AG04449 (cell line): ENCODE data around the gene OAT.

Experiments used
- CTCF ChIA-PET: fragments of 350-600 bp; formaldehyde crosslinking; extraction: SDS; loops from one replicate; lab custom pipeline; 2021; ENCODE audit warnings: antibody characterized with exemption; lab: Yijun Ruan, JAX
- POLR2A ChIA-PET: fragments of 400-600, 350-600 bp; formaldehyde crosslinking; extraction: SDS; loops from one replicate; lab custom pipeline; 2020; ENCODE audit warnings: antibody characterized with exemption, inconsistent platforms; lab: Yijun Ruan, JAX
- DNase-seq: peaks from one replicate; pipeline ENCODE4 v3.0.0-alpha.2; 2010; ENCODE audit warnings: low read depth, low spot score
- H3K4me3 ChIP-seq: 2 replicates; pipeline ENCODE4 v1.5.1; 2011; ENCODE audit warnings: low read depth, mild to moderate bottlenecking, control low read depth, low read length
- TF ChIP-seq, protein P1 (sequence below): IDR thresholded peaks from one replicate; pipeline ENCODE4 v1.5.1; 2011; ENCODE audit warnings: mild to moderate bottlenecking, moderate library complexity, low read length, control low read depth, inconsistent platforms; ENCODE audit not compliant: insufficient read depth; ENCODE audit errors: missing control alignments

OAT gene

DNA sequence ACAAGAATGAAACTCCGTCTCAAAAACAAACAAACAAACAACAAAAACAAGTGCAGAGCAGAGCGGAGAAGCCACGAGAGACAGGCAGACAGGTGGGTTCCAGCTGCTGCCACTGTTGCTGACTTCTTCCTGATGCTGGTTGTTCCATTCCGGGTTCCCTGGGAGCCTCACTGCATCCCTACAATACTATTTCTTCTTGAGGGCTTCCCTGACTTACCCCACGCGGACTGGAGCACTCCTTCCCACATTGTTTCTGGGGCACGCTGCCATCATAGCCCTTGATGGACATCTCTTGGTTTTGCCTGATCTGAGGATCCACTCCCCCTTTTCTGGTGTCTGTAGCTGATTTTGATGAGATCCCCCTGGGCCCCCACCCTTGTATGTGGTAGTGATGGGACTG lies 36.7 kb upstream of the OAT start:
- TF ChIP-seq, protein P1, sequence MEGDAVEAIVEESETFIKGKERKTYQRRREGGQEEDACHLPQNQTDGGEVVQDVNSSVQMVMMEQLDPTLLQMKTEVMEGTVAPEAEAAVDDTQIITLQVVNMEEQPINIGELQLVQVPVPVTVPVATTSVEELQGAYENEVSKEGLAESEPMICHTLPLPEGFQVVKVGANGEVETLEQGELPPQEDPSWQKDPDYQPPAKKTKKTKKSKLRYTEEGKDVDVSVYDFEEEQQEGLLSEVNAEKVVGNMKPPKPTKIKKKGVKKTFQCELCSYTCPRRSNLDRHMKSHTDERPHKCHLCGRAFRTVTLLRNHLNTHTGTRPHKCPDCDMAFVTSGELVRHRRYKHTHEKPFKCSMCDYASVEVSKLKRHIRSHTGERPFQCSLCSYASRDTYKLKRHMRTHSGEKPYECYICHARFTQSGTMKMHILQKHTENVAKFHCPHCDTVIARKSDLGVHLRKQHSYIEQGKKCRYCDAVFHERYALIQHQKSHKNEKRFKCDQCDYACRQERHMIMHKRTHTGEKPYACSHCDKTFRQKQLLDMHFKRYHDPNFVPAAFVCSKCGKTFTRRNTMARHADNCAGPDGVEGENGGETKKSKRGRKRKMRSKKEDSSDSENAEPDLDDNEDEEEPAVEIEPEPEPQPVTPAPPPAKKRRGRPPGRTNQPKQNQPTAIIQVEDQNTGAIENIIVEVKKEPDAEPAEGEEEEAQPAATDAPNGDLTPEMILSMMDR = no peak

DNA sequence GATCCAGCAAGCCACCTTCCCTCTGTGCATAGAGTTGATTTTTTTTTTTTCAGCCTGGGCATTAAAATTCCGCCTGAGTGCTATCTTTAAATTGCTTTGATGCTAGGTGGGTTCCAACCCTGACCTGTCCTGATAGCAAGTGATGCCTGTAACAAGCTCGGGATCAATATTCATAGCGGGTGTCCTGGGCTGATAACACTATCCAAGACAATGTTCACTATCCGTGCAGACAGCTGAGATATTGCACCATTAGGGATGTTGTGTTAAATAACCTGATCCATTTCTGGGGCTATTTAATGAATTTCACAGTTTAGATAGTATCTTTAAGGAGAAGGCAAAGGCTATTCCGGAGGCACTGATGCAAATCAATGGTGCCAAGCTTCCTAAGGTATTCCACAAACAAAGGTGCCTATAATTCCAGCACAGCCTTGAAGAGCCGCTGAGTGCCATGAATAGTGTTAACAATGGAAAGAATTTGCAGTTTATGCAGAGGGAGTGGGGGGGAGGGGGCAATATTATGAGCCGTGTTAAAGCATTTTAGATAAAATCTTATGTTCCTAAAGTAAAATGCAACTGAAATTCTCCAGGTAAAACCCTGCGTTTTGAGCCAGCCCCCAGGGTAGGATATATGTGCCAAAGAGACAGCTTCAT lies 35.4 kb upstream of the OAT start:
- H3K4me3 ChIP-seq = no peak overlapping the region
- TF ChIP-seq, protein P1 = no peak
- ChIA-PET CTCF (no interaction called here), POLR2A (interaction anchor here (0.5 kb wide), 1 partner anchor 14 kb away, joined by 5 read pairs; no protein-coding TSS in a partner anchor)
- DNase-seq = no peak

More for the DNA sequence above, 36.7 kb upstream of the OAT start:
- ChIA-PET CTCF (interaction anchor here (1.1 kb wide), 1 partner anchor 52 kb away, joined by 3 read pairs; no protein-coding TSS in a partner anchor), POLR2A (no interaction called here)
- DNase-seq = no peak
- H3K4me3 ChIP-seq = no peak overlapping the region

DNA sequence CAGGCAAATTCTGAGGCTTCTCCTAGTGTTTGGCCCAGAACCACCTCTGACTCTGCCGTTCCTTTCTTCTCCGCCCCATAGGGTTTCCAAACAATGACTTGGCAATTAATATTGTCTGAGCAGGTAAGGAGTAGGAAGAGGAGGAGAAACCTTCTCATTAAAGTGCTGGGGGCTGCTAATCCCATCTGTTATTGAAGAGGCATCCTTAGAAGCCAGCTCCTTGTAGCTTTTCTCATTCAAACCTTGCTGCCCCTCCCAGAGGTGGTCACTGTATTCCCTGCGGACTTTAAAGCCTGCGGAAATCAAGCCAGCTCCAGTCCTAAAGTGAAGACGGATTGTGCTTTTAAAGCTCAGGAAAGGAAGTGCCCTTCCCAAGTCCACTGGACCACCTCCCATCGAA lies 32.6 kb upstream of the OAT start:
- no peak for DNase-seq
- CTCF ChIA-PET = no interaction called here
- POLR2A ChIA-PET = no interaction called here
- TF ChIP-seq, protein P1 = no peak
- no peak overlapping the region for H3K4me3 ChIP-seq

DNA sequence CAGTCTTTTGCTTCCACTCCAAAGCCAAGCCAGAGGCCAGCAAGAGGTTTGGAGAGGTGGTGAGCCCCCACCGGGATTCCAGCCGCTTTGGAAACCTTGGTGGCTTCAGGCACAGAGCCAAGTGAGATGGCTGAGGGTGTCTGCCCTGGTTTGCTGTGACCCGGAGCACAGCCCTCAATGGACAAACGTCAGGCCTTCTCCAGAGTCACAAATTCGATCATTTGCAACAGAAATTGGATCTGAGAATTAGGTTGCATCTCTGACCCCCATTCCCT lies 32.0 kb upstream of the OAT start:
- CTCF ChIA-PET = no interaction called here
- no peak for DNase-seq
- POLR2A ChIA-PET = no interaction called here
- no peak overlapping the region for H3K4me3 ChIP-seq
- TF ChIP-seq, protein P1 = no peak

GRCh38 chr10:124450012-124450782 lies 31.5 kb upstream of the OAT start, which contains the start of gene NKX1-2:
TSS of gene NKX1-2 (minus strand) at chr10:124450035. CDS start at chr10:124449943, 92 bp downstream.
- POLR2A ChIA-PET = no interaction called here
- no peak for DNase-seq
- H3K4me3 ChIP-seq = no peak within 1 kb of the TSS
- CTCF ChIA-PET = no interaction called here
- TF ChIP-seq, protein P1 = no peak
